K562 (cell line): Measurements from ENCODE around the gene PIAS3. TPM values are rescaled to one million over a fixed set of nuclear protein-coding genes. Genes with fewer than 3 reads are reported as not detected.

Source experiments
- ARHGAP35 ChIP-seq: fragments of 450-650 bp; IDR thresholded peaks from 2 replicates; pipeline ENCODE4 v1.6.1; 2018; ENCODE audit not compliant: partially characterized antibody
- ARID3A ChIP-seq: IDR thresholded peaks from 2 replicates; pipeline ENCODE4 v1.6.1; 2012; ENCODE audit warnings: low read depth, low read length, improper control_type of control experiment, borderline replicate concordance
- BACH1 ChIP-seq: fragments of 200-800 bp; sonication (Bioruptor generic); IDR thresholded peaks from 2 replicates; pipeline ENCODE4 v1.6.1; 2016; ENCODE audit warnings: missing genetic modification characterization, missing compliant biosample characterization
- BMI1 ChIP-seq: fragments of 150-350 bp; IDR thresholded peaks from 2 replicates; pipeline ENCODE4 v1.6.1; 2014; ENCODE audit warnings: low read length
- CUX1 ChIP-seq: fragments of 200-800 bp; sonication (Bioruptor generic); IDR thresholded peaks from 2 replicates; pipeline ENCODE4 v1.6.1; 2016; ENCODE audit warnings: missing genetic modification characterization, missing compliant biosample characterization
- HOMEZ ChIP-seq: fragments of 250-450 bp; sonication (Bioruptor Pico); IDR thresholded peaks from 2 replicates; pipeline ENCODE4 v1.4.0; 2020; ENCODE audit warnings: mild to moderate bottlenecking, moderate library complexity
- ILK ChIP-seq: fragments of 450-650 bp; IDR thresholded peaks from 2 replicates; pipeline ENCODE4 v1.6.1; 2016; ENCODE audit warnings: missing genetic modification characterization, low read depth, mild to moderate bottlenecking, missing compliant biosample characterization, moderate library complexity, borderline replicate concordance
- KAT2B ChIP-seq: IDR thresholded peaks from one replicate; pipeline ENCODE4 v1.6.1; 2012; ENCODE audit warnings: low read depth, mild to moderate bottlenecking, control low read depth, inconsistent platforms, low read length, moderate library complexity
- KDM2B ChIP-seq: fragments of 250-450 bp; sonication (Bioruptor Pico); IDR thresholded peaks from 2 replicates; pipeline ENCODE4 v1.8.0; 2021; ENCODE audit warnings: mild to moderate bottlenecking, moderate library complexity
- NCOA2 ChIP-seq, 2 experiments: fragments of 450-650 bp; IDR thresholded peaks; 2 replicates each; pipeline ENCODE4 v1.6.1; 2018; ENCODE audit warnings: mild to moderate bottlenecking in 2 of 2, moderate library complexity in 1 of 2; ENCODE audit not compliant: partially characterized antibody in 2 of 2
- PHB2 ChIP-seq: fragments of 450-650 bp; IDR thresholded peaks from 2 replicates; pipeline ENCODE4 v1.6.1; 2017; ENCODE audit warnings: low read depth
- SREBF2 ChIP-seq: sonication (generic); formaldehyde crosslinking; IDR thresholded peaks from 2 replicates; pipeline ENCODE4 v1.4.0; 2020; ENCODE audit warnings: mild to moderate bottlenecking, missing genetic modification reagents
- TEAD4 ChIP-seq, 2 experiments: sonication (generic) in 1 of 2; formaldehyde crosslinking in 1 of 2; IDR thresholded peaks; 2 replicates each; pipeline versions ENCODE4 v1.6.1 to v1.8.0; 2012 to 2022; ENCODE audit warnings: borderline replicate concordance in 1 of 2, inconsistent platforms in 1 of 2, low read length in 1 of 2, mild to moderate bottlenecking in 1 of 2, missing genetic modification reagents in 1 of 2
- ZNF212 ChIP-seq: fragments of 450-650 bp; formaldehyde crosslinking; IDR thresholded peaks from 2 replicates; pipeline ENCODE4 v1.4.0; 2020; ENCODE audit warnings: mild to moderate bottlenecking
- ZNF445 ChIP-seq: fragments of 250-450 bp; sonication (Bioruptor Pico); IDR thresholded peaks from 2 replicates; pipeline ENCODE4 v1.4.0; 2020; ENCODE audit warnings: low read depth, mild to moderate bottlenecking, moderate library complexity
- ZNF584 ChIP-seq: fragments of 200-800 bp; sonication (Bioruptor generic); IDR thresholded peaks from 2 replicates; pipeline ENCODE4 v1.6.1; 2016; ENCODE audit warnings: low read depth, mild to moderate bottlenecking, missing genetic modification characterization, missing compliant biosample characterization
- polyA plus RNA-seq, 8 experiments: library from polyadenylated mRNA; depleted of rRNA in 4 of 8; stranded (reverse) in 5 of 8; unstranded in 3 of 8; fragments of >200 nt; fragmentation: Nextera tagmentation in 2 of 8; fragmentation: Illumina TruSeq in 1 of 8; extraction: Ambion mirVana in 2 of 8; extraction: Trizol in 1 of 8; gene quantifications; 2 replicates each; pipeline versions ENCODE4 v1.2.1 to v1.2.3, GENCODE V29; 2011 to 2014; ENCODE audit warnings: inconsistent platforms in 1 of 8, missing spikeins in 1 of 8
- total RNA-seq, 7 experiments: library from RNA; depleted of rRNA in 6 of 7; stranded (reverse); fragments of >200 nt in 6 of 7; fragmentation: Illumina TruSeq in 2 of 7; extraction: Trizol in 2 of 7; gene quantifications; 2 replicates each; pipeline versions ENCODE4 v1.2.1 to v1.2.3, GENCODE V29; 2011 to 2021; ENCODE audit warnings: low replicate concordance in 1 of 7
- TF ChIP-seq, protein P1 (sequence below): fragments of 250-450 bp; sonication (Bioruptor Pico); IDR thresholded peaks from 2 replicates; pipeline ENCODE4 v1.5.0; 2022; ENCODE audit warnings: mild to moderate bottlenecking

Gene PIAS3
- total and polyA plus RNA-seq, 9 of the 15 experiments (the other 6 are each of a cell fraction or from before 2014, with no cell fraction given) = 1.1 to 25.6 (median 7.9) TPM

GRCh38 chr1:145845514-145846161, 13.2 kb downstream of the PIAS3 start, which contains the start of gene NUDT17 (continued):
- no peak for TF ChIP-seq CUX1
- no peak for TF ChIP-seq ZNF445 (CRISPR knock-in tag)
- TF ChIP-seq, protein P1, sequence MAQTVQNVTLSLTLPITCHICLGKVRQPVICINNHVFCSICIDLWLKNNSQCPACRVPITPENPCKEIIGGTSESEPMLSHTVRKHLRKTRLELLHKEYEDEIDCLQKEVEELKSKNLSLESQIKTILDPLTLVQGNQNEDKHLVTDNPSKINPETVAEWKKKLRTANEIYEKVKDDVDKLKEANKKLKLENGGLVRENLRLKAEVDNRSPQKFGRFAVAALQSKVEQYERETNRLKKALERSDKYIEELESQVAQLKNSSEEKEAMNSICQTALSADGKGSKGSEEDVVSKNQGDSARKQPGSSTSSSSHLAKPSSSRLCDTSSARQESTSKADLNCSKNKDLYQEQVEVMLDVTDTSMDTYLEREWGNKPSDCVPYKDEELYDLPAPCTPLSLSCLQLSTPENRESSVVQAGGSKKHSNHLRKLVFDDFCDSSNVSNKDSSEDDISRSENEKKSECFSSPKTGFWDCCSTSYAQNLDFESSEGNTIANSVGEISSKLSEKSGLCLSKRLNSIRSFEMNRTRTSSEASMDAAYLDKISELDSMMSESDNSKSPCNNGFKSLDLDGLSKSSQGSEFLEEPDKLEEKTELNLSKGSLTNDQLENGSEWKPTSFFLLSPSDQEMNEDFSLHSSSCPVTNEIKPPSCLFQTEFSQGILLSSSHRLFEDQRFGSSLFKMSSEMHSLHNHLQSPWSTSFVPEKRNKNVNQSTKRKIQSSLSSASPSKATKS (CRISPR knock-in tag) = no peak
- peak; percentile 43 for TF ChIP-seq TEAD4 (IDR thresholded peaks at IDR 0.05; ENCODE audit: low read length)
- TF ChIP-seq TEAD4 (CRISPR knock-in tag; IDR thresholded peaks at IDR 0.05; ENCODE audit: borderline replicate concordance) = no peak
- peak; percentile 28 for TF ChIP-seq KAT2B
- no peak for TF ChIP-seq NCOA2 (IDR thresholded peaks at IDR 0.05; ENCODE audit: partially characterized antibody in 2 of 2)
- TF ChIP-seq PHB2 = no peak
- TF ChIP-seq ARHGAP35 = no peak
- no peak for TF ChIP-seq BMI1
- TF ChIP-seq BACH1 = no peak
- peak; percentile 53; the same call in 1 of the 2 replicates for TF ChIP-seq KDM2B (CRISPR knock-in tag)
- no peak for TF ChIP-seq ARID3A
- 0 out of 2 replicates have a peak, but pooled peaks have one; percentile 43 for TF ChIP-seq SREBF2 (CRISPR knock-in tag)
- TF ChIP-seq ILK (tag) = no peak
- 0 out of 2 replicates have a peak, but pooled peaks have one; percentile 33 for TF ChIP-seq ZNF212 (CRISPR knock-in tag)
- TF ChIP-seq HOMEZ (CRISPR knock-in tag) = no peak
- no peak for TF ChIP-seq ZNF584 (CRISPR knock-in tag)
